A172 (cell line): Measurements from ENCODE around the gene CCRL2. TPM values are rescaled to one million over a fixed set of nuclear protein-coding genes. Genes with fewer than 3 reads are reported as not detected.
"Not testable (repeated sequence)": the region's sequence is repeated elsewhere in the genome, so short reads cannot be mapped to it uniquely, and the experiment has no call there.

Source experiments
- DNase-seq: peaks from one replicate; pipeline ENCODE4 v3.0.0-alpha.2; 2015; ENCODE audit warnings: low spot score
- total RNA-seq: library from RNA; depleted of rRNA; stranded (reverse); fragments of >200 nt; shearing (Covaris generic); gene quantifications from 2 replicates; pipeline ENCODE4 v1.2.3, GENCODE V29; 2014

CCRL2 gene
- total RNA-seq, 1 experiment from 2014 or later, result not detected

DNA sequence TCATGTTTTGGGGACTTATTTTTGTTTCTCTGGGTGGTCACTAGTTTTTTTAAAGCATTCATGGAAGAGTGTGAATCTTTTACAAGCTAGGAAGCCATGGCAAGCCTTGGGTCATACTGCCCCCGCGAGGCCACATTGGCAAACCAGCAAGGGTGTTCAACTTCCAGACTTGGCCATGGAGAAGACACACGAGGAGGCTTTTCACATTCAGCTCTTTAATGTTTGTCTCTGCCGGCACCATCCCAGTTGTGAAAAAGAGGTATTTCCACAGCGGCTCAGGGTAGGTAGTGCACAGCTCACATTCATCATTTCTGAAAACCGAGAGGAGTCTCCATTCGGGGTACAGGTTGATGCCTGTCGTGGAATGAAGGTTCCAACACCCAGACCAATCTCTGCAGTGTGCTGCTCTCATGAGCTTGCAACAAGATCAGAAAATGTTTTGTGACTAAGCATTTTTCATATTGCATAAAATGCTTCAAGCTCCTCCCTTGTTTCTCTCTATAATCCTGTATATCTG lies 28.6 kb upstream of the CCRL2 start:
- DNase-seq, result peak; percentile 55

DNA sequence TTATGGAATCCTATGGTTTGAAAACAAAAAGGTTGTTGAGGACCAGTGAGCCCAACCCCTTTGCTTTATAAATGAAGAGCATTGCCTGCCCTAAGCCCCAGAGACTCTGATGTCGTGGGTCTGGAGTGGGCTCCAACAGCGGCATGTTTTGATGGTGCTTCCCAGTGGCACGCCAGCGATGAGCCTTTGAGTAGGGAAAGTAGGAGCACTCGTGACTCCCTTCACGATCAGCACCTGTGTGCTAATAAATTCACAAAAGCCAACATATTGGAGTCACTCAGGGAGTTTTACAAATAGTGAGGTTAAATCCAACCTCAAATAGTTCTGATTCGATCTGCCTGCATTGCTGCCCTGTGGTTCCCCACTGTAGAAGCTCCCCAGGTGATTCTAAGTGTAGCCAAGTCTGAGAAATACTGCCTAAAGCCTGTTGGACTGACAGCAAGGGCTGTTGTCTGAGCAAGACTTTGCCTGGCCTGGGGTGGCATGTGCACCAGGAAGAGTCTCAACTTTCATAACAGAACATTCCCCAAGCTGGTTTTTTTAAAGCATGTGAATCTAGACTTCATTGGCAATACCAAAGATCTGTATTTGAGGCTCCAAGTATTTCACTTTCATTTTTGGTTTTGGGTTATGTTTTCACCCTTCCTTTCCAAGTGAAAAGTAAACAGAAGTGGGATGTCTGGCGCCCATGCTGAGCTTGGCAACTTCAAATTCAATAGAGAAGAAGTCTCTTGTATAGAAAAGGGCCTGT lies 26.4 kb upstream of the CCRL2 start:
- DNase-seq, result no peak

GRCh38 chr3:46381625-46382024 lies 25.4 kb upstream of the CCRL2 start:
- DNase-seq, result no peak

- DNase-seq, result no peak
These were observed 23.7 kb upstream of the CCRL2 start for GRCh38 chr3:46383211-46383950.

GRCh38 chr3:46383951-46384330 lies 23.1 kb upstream of the CCRL2 start:
- no peak for DNase-seq

GRCh38 chr3:46386205-46386604 lies 20.9 kb upstream of the CCRL2 start:
- DNase-seq, result peak; percentile 90

DNA sequence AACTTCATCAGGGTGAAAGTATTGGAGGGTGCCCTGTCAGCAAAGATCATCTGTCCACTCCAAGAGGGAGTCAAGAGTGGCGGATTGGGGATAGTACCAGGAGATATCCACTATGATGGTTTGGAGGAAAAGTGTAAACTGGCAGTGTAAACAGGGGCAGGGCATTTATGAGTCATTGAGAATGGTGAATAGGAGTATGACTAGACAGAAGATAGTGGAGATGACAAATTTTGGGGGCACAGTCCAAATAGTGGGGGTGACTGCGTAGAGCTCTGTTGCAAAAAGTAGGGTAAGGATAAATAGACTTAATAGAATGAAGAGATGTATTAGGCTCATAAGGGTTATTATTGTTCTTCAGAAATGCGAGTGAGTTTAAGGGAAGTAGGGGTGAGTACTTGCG lies 18.2 kb upstream of the CCRL2 start:
- not testable (repeated sequence) for DNase-seq

DNA sequence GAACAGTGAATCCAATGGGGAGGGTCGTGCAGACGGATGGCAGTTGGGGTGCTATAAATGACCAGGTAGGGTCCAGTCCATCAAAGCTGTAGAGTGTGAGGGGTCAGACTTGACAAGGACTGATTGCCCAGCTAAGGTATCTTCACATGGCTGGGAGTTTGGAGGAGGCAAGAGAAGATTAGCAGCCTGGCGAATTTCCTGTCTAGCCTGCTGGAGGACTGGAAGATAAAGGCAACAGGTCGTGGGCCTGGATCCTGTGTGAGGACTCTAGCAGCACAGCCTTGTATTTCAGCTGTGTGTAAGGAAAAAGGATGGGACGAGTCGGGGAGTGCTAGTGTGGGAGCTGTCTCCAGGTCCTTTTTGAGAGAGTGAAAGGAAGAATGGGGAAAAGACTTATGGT lies 17.8 kb upstream of the CCRL2 start:
- DNase-seq, result no peak

DNA sequence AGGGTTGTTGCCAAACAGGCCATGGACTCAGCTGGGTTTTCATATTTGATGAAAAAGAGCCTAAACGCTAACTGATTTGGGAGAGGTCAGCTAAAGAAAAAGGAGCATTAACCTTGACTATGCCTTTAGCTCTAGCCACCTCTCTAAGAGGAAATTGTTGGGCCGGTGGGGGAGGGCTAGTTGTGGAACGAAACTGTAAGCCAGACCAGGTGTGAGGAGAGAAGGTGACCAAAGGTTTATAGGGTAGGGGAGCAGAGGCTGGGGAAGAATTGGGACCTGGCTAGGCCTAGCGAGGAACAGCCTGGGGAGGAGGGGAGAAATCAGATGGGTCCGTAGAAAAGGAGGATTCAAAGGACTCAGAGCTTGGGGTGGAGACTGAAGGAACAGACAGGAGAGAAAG lies 15.5 kb upstream of the CCRL2 start:
- not testable (repeated sequence) for DNase-seq

DNA sequence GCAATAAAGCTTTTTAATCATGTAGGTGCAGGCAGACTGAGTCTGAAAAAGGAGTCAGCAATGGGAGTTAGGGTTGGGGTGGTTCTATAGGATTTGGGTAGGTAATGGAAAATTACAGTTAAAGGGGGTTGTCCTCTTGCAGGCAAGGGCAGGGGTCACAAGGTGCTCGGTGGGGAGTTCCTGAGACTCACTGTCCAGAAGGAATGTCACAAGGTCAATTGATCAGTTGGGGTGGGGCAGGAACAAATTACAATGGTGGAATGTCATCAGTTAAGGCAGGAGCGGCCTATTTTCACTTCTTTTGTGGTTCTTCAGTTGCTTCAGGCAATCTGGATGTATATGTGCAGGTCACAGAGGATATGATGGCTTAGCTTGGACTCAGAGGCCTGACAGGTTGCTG lies 14.0 kb upstream of the CCRL2 start:
- no peak for DNase-seq

GRCh38 chr3:46393554-46394434 lies 13.3 kb upstream of the CCRL2 start:
- DNase-seq, result peak; percentile 52

- no peak for DNase-seq
These were observed 11.8 kb upstream of the CCRL2 start for GRCh38 chr3:46395210-46395661.

- peak; percentile 41 for DNase-seq
These were observed 11.1 kb upstream of the CCRL2 start for GRCh38 chr3:46395766-46396530.

DNA sequence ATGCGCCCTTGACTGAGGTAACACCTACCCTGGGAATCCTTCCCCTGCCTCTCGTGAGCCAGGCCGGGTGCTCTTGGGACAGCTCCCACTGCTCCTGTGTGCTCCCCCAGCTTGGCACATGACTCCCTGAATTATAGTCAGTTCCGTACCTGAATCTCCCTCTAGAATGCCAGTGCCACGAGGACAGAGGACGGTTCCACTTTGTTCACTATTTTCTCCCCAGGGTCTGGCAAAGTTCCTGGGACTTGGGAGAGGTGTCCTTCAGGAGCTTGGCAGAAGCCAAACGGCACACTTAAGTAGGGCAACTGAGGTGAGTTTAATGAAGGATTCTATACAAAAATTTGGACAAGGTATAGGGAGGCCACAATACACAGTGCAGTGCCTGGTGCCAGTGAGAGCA lies 9.9 kb upstream of the CCRL2 start:
- DNase-seq, result no peak

DNA sequence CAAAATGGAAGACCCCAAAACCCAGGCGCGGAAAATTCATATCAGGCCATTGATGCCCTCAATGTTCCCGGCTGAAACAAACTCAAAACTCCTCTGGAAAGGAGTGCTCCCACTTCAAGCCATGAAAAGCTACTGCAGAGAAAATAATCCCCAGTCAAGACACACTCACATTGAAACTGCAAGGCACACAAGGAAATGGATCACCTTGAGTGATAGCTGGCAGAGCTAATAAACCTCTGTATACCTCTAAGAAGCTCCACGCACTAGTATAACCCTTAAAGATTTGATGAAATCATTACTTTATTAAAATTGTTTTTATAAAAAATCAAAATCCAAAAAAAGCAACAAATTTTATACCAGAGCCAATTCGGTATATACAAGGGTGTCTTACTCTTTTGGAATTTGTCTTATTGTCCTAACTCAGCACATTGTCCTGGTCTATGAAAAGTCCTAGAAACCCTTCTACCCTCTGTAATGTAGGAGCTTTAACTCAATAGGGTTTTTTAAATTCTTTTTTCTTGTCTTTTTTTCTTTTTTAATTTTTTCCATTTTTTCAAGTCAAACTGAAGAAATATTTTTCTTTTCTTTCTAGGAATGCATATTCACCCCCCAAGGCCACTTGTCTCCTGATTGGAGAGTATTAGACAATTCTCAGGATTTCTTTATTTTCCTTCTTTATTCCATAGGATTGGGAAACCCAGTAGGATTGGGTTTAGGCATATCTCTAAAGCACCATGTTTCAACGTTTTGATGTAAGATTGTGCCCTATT lies 8.7 kb upstream of the CCRL2 start:
- no peak for DNase-seq

DNA sequence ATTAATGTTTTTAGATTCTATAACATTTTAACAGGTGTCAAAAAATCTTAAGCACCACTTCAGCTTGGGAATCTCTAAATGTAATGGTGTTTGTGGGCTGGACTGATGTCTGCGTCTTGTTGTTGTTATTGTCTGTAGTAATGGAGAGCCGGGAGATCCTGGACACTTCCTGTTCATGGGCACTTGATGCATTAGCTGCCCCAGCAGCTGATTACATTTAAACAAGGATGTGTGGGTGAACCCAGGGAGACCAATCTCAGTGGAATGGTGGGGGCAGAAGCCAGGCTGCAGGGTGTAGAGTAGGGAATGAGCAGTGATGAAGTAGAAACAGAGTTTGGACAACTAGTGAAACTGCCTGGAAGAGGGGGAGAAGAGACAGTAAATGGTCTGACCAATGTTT lies 8.0 kb upstream of the CCRL2 start:
- no peak for DNase-seq

DNA sequence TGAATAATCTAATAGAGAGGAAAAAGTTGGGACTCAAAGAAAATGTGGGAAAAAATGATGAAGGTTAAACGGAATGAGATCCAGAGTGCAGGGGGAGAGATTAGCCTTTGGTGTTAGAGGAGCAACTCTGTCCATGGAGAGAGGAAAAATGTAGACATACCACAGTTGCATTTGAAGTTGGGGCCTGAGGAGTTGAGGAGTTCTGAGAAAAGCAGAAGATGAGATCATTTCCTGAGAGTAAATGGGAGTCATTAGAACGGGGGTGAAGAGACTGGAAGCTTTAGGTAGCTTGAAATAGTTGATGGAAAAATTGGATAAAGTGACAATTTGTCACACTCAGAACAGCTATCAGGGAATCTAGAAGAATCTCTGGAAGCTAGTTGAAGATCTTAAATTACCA lies 7.5 kb upstream of the CCRL2 start:
- peak; percentile 42 for DNase-seq

GRCh38 chr3:46400000-46400734 lies 6.9 kb upstream of the CCRL2 start:
- DNase-seq, result peak; percentile 90

GRCh38 chr3:46400846-46401245 lies 6.2 kb upstream of the CCRL2 start:
- no peak for DNase-seq

- DNase-seq, result no peak
These were observed 5.5 kb upstream of the CCRL2 start for GRCh38 chr3:46401579-46401978.
